HCT116 (cell line): Measurements from ENCODE around the gene ANO2. TPM values are rescaled to one million over a fixed set of nuclear protein-coding genes. Genes with fewer than 3 reads are reported as not detected.

Source experiments
- ATAC-seq: fragments of 200-7000 bp; cut with Tn5 transposase; 2 replicates; pipeline ENCODE4 v1.9.1; 2020; ENCODE audit warnings: mild to moderate bottlenecking, moderate library complexity
- BruUV-seq: library from RNA; stranded (reverse); fragments of 400-500 nt; replicated peaks from 2 replicates; lab custom pipeline; 2021; lab: Mats Ljungman, UMichigan
- CTCF ChIA-PET: fragments of 300-600 bp; sonication (Branson Sonifier 250); formaldehyde crosslinking; loops from one replicate; lab custom pipeline; 2021; ENCODE audit warnings: antibody characterized with exemption; lab: Charles Lee
- POLR2A ChIA-PET: fragments of 300-600, 350-600 bp; sonication (Branson Sonifier 250); formaldehyde crosslinking; loops from one replicate; lab custom pipeline; 2021; ENCODE audit warnings: antibody characterized with exemption; lab: Charles Lee
- RAD21 ChIA-PET, 2 experiments: fragments of 300-600 bp; sonication (Branson Sonifier 250); formaldehyde crosslinking; loops; one replicate each; lab custom pipeline; 2023; ENCODE audit warnings: low total read pairs in 2 of 2; ENCODE audit not compliant: uncharacterized antibody in 2 of 2, unreplicated experiment in 2 of 2, low non-redundant PET in 1 of 2; lab: Charles Lee
- DNase-seq: peaks from one replicate; pipeline ENCODE4 v3.0.0-alpha.2; 2010; ENCODE audit warnings: low read depth, low spot score
- H2AFZ ChIP-seq: fragments of 200-600 bp; shearing (Covaris generic), sonication (generic); 2 replicates; pipeline ENCODE4 v1.6.1; 2017; ENCODE audit warnings: low read depth, mixed run types, mixed read lengths, antibody characterized with exemption, low read length; ENCODE audit not compliant: poor library complexity, severe bottlenecking
- H3K27ac ChIP-seq: 2 replicates; pipeline ENCODE4 v1.5.1; 2012; ENCODE audit warnings: low read depth, low read length
- H3K27me3 ChIP-seq: fragments of 200-600 bp; sonication (generic); 2 replicates; pipeline ENCODE4 v1.6.1; 2016; ENCODE audit warnings: mixed run types, low read length, mixed read lengths; ENCODE audit not compliant: insufficient read depth
- H3K36me3 ChIP-seq, 2 experiments: fragments of 200-500 bp in 1 of 2; fragments of 200-600 bp in 1 of 2; sonication (Bioruptor generic) in 1 of 2; sonication (generic) in 1 of 2; 2 replicates each; pipeline versions ENCODE4 v1.5.1 to v1.6.1; 2014 to 2016; ENCODE audit warnings: low read length in 2 of 2, inconsistent platforms in 1 of 2, mixed read lengths in 1 of 2, mixed run types in 1 of 2; ENCODE audit not compliant: insufficient read depth in 2 of 2, control insufficient read depth in 1 of 2
- H3K4me1 ChIP-seq, 2 experiments: fragments of 200-600 bp in 1 of 2; sonication (generic) in 1 of 2; 2 replicates each; pipeline versions ENCODE4 v1.5.1 to v1.6.1; 2012 to 2017; ENCODE audit warnings: low read length in 2 of 2, inconsistent platforms in 1 of 2, mild to moderate bottlenecking in 1 of 2, mixed read lengths in 1 of 2, mixed run types in 1 of 2, moderate library complexity in 1 of 2; ENCODE audit not compliant: insufficient read depth in 2 of 2, control insufficient read depth in 1 of 2
- H3K4me2 ChIP-seq: fragments of 200-600 bp; sonication (generic); 2 replicates; pipeline ENCODE4 v1.6.1; 2017; ENCODE audit warnings: mixed run types, low read length, mixed read lengths
- H3K4me3 ChIP-seq, 2 experiments: fragments of 200-600 bp in 1 of 2; sonication (generic) in 1 of 2; replicated peaks in 1 of 2; 2 replicates each; pipeline ENCODE4 v1.5.1; 2011 to 2016; ENCODE audit warnings: low read length in 2 of 2, control low read depth in 1 of 2, low read depth in 1 of 2, mild to moderate bottlenecking in 1 of 2, mixed read lengths in 1 of 2, mixed run types in 1 of 2
- H3K79me2 ChIP-seq: fragments of 200-600 bp; sonication (generic); 2 replicates; pipeline ENCODE4 v1.6.1; 2017; ENCODE audit warnings: mild to moderate bottlenecking, mixed run types, low read length, moderate library complexity, mixed read lengths; ENCODE audit not compliant: insufficient read depth
- H3K9ac ChIP-seq: fragments of 200-600 bp; sonication (generic); 2 replicates; pipeline ENCODE4 v1.6.1; 2016; ENCODE audit warnings: low read length, mixed read lengths
- H3K9me2 ChIP-seq: fragments of 200-600 bp; sonication (generic), shearing (Covaris generic); 2 replicates; pipeline ENCODE4 v1.6.1; 2017; ENCODE audit warnings: mixed run types, mild to moderate bottlenecking, moderate library complexity; ENCODE audit not compliant: insufficient read depth
- H3K9me3 ChIP-seq, 2 experiments: fragments of 200-500 bp in 1 of 2; fragments of 200-600 bp in 1 of 2; sonication (Bioruptor generic) in 1 of 2; sonication (generic) in 1 of 2; 2 replicates each; pipeline ENCODE4 v1.6.1; 2014 to 2017; ENCODE audit warnings: low read length in 2 of 2, mixed read lengths in 2 of 2, inconsistent platforms in 1 of 2, low read depth in 1 of 2, mild to moderate bottlenecking in 1 of 2, mixed run types in 1 of 2, moderate library complexity in 1 of 2; ENCODE audit not compliant: control insufficient read depth in 1 of 2, insufficient read depth in 1 of 2
- H4K20me1 ChIP-seq: fragments of 200-600 bp; sonication (generic), shearing (Covaris generic); 2 replicates; pipeline ENCODE4 v1.6.1; 2017; ENCODE audit warnings: mixed run types, mild to moderate bottlenecking, moderate library complexity; ENCODE audit not compliant: insufficient read depth
- CEBPB ChIP-seq: IDR thresholded peaks from 2 replicates; pipeline ENCODE4 v1.6.1; 2012; ENCODE audit warnings: low read depth
- EGR1 ChIP-seq: IDR thresholded peaks from 2 replicates; pipeline ENCODE4 v1.6.1; 2012; ENCODE audit warnings: low read depth
- EZH2 ChIP-seq: fragments of 200-600 bp; sonication (generic); IDR thresholded peaks from 2 replicates; pipeline ENCODE4 v1.6.1; 2017; ENCODE audit warnings: antibody characterized with exemption, mixed run types
- EZH2phosphoT487 ChIP-seq: fragments of 200-600 bp; IDR thresholded peaks from 2 replicates; pipeline ENCODE4 v1.6.1; 2018; ENCODE audit warnings: antibody characterized with exemption, borderline replicate concordance
- FOSL1 ChIP-seq: IDR thresholded peaks from 2 replicates; pipeline ENCODE4 v1.6.1; 2012; ENCODE audit warnings: low read depth
- JUND ChIP-seq: IDR thresholded peaks from 2 replicates; pipeline ENCODE4 v1.6.1; 2012
- POLR2AphosphoS5 ChIP-seq: IDR thresholded peaks from 2 replicates; pipeline ENCODE4 v1.6.1; 2011; ENCODE audit warnings: mild to moderate bottlenecking, low read depth, low read length, moderate library complexity
- RAD21 ChIP-seq: IDR thresholded peaks from 2 replicates; pipeline ENCODE4 v1.6.1; 2012; ENCODE audit warnings: low read depth, mild to moderate bottlenecking
- SIN3A ChIP-seq: IDR thresholded peaks from 2 replicates; pipeline ENCODE4 v1.6.1; 2012; ENCODE audit warnings: low read depth
- SP1 ChIP-seq: IDR thresholded peaks from 2 replicates; pipeline ENCODE4 v1.6.1; 2012; ENCODE audit warnings: low read depth
- SRF ChIP-seq: IDR thresholded peaks from 2 replicates; pipeline ENCODE4 v1.6.1; 2012; ENCODE audit warnings: low read depth
- TCF7L2 ChIP-seq: IDR thresholded peaks from 2 replicates; pipeline ENCODE4 v1.7.0; 2011; ENCODE audit warnings: borderline replicate concordance, inconsistent platforms; ENCODE audit not compliant: insufficient read depth, insufficient read length; ENCODE audit errors: extremely low read depth
- YY1 ChIP-seq: IDR thresholded peaks from 2 replicates; pipeline ENCODE4 v1.6.1; 2011; ENCODE audit warnings: low read length, low read depth, moderate library complexity, mild to moderate bottlenecking; ENCODE audit not compliant: insufficient replicate concordance; ENCODE audit errors: extremely low read depth
- ZFX ChIP-seq: fragments of 450-650 bp; IDR thresholded peaks from 2 replicates; pipeline ENCODE4 v1.6.1; 2017
- intact Hi-C: fragments of 100-400 bp; cut with micrococcal nuclease; formaldehyde crosslinking; loops from 2 replicates; pipeline ENCODE4 v1.10.0; 2022
- total RNA-seq: library from RNA; stranded (reverse); gene quantifications from one replicate; pipeline ENCODE4 v1.2.1, GENCODE V29; 2021; ENCODE audit not compliant: unreplicated experiment
- TF ChIP-seq, protein P1 (sequence below): IDR thresholded peaks from 2 replicates; pipeline ENCODE4 v1.6.1; 2012
- TF ChIP-seq, protein P2 (sequence below): IDR thresholded peaks from 2 replicates; pipeline ENCODE4 v1.6.1; 2012
- TF ChIP-seq, protein P3 (sequence below), 3 experiments: fragments of 200-600 bp in 1 of 3; sonication (generic) in 1 of 3; IDR thresholded peaks in 2 of 3; conservative IDR thresholded peaks in 1 of 3; 2 replicates each; pipeline ENCODE4 v1.5.1; 2012 to 2017; ENCODE audit warnings: low read depth in 2 of 3, low read length in 2 of 3, antibody characterized with exemption in 1 of 3, borderline replicate concordance in 1 of 3, control low read depth in 1 of 3, mild to moderate bottlenecking in 1 of 3, mixed read lengths in 1 of 3, mixed run types in 1 of 3, moderate library complexity in 1 of 3; ENCODE audit not compliant: insufficient read depth in 1 of 3
- TF ChIP-seq, protein P4 (sequence below): IDR thresholded peaks from 2 replicates; pipeline ENCODE4 v1.6.1; 2012; ENCODE audit warnings: low read depth
- TF ChIP-seq, protein P5 (sequence below): IDR thresholded peaks from 2 replicates; pipeline ENCODE4 v1.6.1; 2011; ENCODE audit warnings: mild to moderate bottlenecking, low read length, moderate library complexity; ENCODE audit not compliant: insufficient replicate concordance; ENCODE audit errors: extremely low read depth

ANO2 gene
- total RNA-seq, 1 experiment from 2014 or later, result not detected

DNA sequence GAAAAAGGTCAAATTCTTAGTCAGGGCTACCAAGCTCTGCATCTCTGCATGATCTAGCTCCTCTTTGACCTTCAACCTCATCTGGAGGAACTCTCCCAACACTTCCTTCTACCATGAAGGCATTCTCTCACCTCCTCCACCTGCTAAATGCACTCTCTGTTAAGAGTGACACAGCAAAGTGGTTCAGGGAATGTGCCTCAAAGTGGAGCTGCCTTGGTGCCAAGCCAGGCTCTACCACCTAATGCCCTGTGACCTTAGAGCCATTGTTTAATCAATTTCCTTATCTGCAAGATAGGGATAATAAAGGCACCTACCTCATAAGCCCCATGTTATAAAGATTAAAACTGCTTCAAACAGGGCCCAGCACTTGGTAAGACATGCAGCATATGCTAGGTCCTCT, 236.7 kb downstream of the ANO2 start:
- ChIA-PET POLR2A (no interaction called here), CTCF (no interaction called here), RAD21 (no interaction called here)
- TF ChIP-seq JUND (no peak), EZH2 (no peak), EZH2phosphoT487 (no peak), POLR2AphosphoS5 (no peak), ZFX (no peak), EGR1 (no peak), SP1 (no peak), SIN3A (no peak), SRF (no peak), FOSL1 (no peak), CEBPB (no peak), TCF7L2 (no peak), RAD21 (no peak), YY1 (no peak)
- TF ChIP-seq, protein P1, sequence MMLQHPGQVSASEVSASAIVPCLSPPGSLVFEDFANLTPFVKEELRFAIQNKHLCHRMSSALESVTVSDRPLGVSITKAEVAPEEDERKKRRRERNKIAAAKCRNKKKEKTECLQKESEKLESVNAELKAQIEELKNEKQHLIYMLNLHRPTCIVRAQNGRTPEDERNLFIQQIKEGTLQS, result no peak
- TF ChIP-seq, protein P2, sequence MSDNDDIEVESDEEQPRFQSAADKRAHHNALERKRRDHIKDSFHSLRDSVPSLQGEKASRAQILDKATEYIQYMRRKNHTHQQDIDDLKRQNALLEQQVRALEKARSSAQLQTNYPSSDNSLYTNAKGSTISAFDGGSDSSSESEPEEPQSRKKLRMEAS, result no peak
- TF ChIP-seq, protein P3, sequence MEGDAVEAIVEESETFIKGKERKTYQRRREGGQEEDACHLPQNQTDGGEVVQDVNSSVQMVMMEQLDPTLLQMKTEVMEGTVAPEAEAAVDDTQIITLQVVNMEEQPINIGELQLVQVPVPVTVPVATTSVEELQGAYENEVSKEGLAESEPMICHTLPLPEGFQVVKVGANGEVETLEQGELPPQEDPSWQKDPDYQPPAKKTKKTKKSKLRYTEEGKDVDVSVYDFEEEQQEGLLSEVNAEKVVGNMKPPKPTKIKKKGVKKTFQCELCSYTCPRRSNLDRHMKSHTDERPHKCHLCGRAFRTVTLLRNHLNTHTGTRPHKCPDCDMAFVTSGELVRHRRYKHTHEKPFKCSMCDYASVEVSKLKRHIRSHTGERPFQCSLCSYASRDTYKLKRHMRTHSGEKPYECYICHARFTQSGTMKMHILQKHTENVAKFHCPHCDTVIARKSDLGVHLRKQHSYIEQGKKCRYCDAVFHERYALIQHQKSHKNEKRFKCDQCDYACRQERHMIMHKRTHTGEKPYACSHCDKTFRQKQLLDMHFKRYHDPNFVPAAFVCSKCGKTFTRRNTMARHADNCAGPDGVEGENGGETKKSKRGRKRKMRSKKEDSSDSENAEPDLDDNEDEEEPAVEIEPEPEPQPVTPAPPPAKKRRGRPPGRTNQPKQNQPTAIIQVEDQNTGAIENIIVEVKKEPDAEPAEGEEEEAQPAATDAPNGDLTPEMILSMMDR (IDR thresholded peaks at IDR 0.05 in 2 of 3, conservative IDR thresholded peaks at IDR 0.05 in 1 of 3; ENCODE audit: borderline replicate concordance in 1 of 3, insufficient read depth in 1 of 3, low read depth in 2 of 3, low read length in 2 of 3), result no peak
- TF ChIP-seq, protein P4, sequence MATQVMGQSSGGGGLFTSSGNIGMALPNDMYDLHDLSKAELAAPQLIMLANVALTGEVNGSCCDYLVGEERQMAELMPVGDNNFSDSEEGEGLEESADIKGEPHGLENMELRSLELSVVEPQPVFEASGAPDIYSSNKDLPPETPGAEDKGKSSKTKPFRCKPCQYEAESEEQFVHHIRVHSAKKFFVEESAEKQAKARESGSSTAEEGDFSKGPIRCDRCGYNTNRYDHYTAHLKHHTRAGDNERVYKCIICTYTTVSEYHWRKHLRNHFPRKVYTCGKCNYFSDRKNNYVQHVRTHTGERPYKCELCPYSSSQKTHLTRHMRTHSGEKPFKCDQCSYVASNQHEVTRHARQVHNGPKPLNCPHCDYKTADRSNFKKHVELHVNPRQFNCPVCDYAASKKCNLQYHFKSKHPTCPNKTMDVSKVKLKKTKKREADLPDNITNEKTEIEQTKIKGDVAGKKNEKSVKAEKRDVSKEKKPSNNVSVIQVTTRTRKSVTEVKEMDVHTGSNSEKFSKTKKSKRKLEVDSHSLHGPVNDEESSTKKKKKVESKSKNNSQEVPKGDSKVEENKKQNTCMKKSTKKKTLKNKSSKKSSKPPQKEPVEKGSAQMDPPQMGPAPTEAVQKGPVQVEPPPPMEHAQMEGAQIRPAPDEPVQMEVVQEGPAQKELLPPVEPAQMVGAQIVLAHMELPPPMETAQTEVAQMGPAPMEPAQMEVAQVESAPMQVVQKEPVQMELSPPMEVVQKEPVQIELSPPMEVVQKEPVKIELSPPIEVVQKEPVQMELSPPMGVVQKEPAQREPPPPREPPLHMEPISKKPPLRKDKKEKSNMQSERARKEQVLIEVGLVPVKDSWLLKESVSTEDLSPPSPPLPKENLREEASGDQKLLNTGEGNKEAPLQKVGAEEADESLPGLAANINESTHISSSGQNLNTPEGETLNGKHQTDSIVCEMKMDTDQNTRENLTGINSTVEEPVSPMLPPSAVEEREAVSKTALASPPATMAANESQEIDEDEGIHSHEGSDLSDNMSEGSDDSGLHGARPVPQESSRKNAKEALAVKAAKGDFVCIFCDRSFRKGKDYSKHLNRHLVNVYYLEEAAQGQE, result no peak
- TF ChIP-seq, protein P5, sequence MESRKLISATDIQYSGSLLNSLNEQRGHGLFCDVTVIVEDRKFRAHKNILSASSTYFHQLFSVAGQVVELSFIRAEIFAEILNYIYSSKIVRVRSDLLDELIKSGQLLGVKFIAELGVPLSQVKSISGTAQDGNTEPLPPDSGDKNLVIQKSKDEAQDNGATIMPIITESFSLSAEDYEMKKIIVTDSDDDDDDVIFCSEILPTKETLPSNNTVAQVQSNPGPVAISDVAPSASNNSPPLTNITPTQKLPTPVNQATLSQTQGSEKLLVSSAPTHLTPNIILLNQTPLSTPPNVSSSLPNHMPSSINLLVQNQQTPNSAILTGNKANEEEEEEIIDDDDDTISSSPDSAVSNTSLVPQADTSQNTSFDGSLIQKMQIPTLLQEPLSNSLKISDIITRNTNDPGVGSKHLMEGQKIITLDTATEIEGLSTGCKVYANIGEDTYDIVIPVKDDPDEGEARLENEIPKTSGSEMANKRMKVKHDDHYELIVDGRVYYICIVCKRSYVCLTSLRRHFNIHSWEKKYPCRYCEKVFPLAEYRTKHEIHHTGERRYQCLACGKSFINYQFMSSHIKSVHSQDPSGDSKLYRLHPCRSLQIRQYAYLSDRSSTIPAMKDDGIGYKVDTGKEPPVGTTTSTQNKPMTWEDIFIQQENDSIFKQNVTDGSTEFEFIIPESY, result no peak
- DNase-seq (no peak), ATAC-seq (no peak)
- no peak overlapping the region for H3K4me2 ChIP-seq
- no peak overlapping the region for H3K9ac ChIP-seq
- H3K9me3 ChIP-seq, result no peaks in the 10 kb centered on the region
- intact Hi-C loops, result no loop called here
- H3K27me3 ChIP-seq, result peaks cover 6% of the 10 kb centered on the region; the same call in 1 of the 2 replicates
- no peaks in the 10 kb centered on the region for H3K36me3 ChIP-seq
- no peaks in the 10 kb centered on the region for H4K20me1 ChIP-seq
- BruUV-seq, result no TSS peak
- H3K27ac ChIP-seq, result no peak overlapping the region
- H3K4me1 ChIP-seq, result no peaks in the 10 kb centered on the region
- H2AFZ ChIP-seq, result no peak overlapping the region
- H3K9me2 ChIP-seq, result no peaks in the 10 kb centered on the region
- H3K4me3 ChIP-seq, result no peak overlapping the region
- no peaks in the 10 kb centered on the region for H3K79me2 ChIP-seq
